22Rv1 (cell line): ENCODE measurements around the gene ACOT4.
"Not testable (repeated sequence)": the region's sequence is repeated elsewhere in the genome, so short reads cannot be mapped to it uniquely, and the experiment has no call there.

Source experiments
- ZFX ChIP-seq: fragments of 450-650 bp; IDR thresholded peaks from 2 replicates; pipeline ENCODE4 v1.6.1; 2017; ENCODE audit warnings: antibody characterized with exemption, borderline replicate concordance
- TF ChIP-seq, protein P1 (sequence below): fragments of 450-650 bp; IDR thresholded peaks from 2 replicates; pipeline ENCODE4 v1.5.1; 2017; ENCODE audit warnings: mild to moderate bottlenecking

DNA sequence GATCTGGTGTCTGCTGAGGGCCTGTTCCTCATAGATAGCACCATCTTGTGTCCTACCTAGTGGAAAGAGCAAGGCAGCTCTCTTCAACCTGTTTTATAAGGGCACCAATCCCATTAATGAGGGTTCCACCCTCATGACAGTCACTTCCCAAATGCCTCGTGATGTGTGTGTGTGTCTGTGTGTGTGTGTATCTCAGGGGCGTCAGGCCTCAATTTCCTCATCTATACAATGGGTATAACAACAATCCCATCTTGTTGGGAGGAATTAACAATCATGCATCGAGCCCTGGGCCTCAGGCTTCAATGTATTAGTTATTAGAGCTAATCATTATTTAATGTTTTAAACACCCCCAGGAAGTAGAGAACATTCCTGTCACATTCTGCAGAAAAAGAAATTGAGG, 42.6 kb upstream of the ACOT4 start:
- TF ChIP-seq, protein P1, sequence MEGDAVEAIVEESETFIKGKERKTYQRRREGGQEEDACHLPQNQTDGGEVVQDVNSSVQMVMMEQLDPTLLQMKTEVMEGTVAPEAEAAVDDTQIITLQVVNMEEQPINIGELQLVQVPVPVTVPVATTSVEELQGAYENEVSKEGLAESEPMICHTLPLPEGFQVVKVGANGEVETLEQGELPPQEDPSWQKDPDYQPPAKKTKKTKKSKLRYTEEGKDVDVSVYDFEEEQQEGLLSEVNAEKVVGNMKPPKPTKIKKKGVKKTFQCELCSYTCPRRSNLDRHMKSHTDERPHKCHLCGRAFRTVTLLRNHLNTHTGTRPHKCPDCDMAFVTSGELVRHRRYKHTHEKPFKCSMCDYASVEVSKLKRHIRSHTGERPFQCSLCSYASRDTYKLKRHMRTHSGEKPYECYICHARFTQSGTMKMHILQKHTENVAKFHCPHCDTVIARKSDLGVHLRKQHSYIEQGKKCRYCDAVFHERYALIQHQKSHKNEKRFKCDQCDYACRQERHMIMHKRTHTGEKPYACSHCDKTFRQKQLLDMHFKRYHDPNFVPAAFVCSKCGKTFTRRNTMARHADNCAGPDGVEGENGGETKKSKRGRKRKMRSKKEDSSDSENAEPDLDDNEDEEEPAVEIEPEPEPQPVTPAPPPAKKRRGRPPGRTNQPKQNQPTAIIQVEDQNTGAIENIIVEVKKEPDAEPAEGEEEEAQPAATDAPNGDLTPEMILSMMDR: not testable (repeated sequence)
- not testable (repeated sequence) for TF ChIP-seq ZFX
